ENCODE results near the gene RARG.

- no peak for TF ChIP-seq CTCF (IDR thresholded peaks at IDR 0.05)
- no peak for TF ChIP-seq POLR2A (IDR thresholded peaks at IDR 0.05)
These were observed 17.1 kb downstream of the RARG start for GRCh38 chr12:53214687-53215455.
